Fibroblast of lung (primary cell): Measurements from ENCODE around the gene MCRIP2. TPM values are rescaled to one million over a fixed set of nuclear protein-coding genes. Genes with fewer than 3 reads are reported as not detected.
"Not testable (repeated sequence)": the region's sequence is repeated elsewhere in the genome, so short reads cannot be mapped to it uniquely, and the experiment has no call there.

Experiments used
- DNase-seq, 2 donors: peaks; one replicate each; pipeline versions ENCODE4 v3.0.0 to v3.0.0-alpha.2; 2010; ENCODE audit warnings: low read depth in 2 of 2
- H2AFZ ChIP-seq: 2 replicates; pipeline ENCODE4 v1.5.1; 2012; ENCODE audit warnings: low read length, control low read depth, inconsistent platforms
- H3K27ac ChIP-seq: 2 replicates; pipeline ENCODE4 v1.5.1; 2011; ENCODE audit warnings: low read length, control low read depth; ENCODE audit not compliant: insufficient read depth
- H3K27me3 ChIP-seq: 2 replicates; pipeline ENCODE4 v1.5.1; 2011; ENCODE audit warnings: mild to moderate bottlenecking, low read length; ENCODE audit not compliant: control insufficient read depth, insufficient read depth
- H3K36me3 ChIP-seq: 2 replicates; pipeline ENCODE4 v1.5.1; 2011; ENCODE audit warnings: low read length; ENCODE audit not compliant: control insufficient read depth, insufficient read depth
- H3K4me1 ChIP-seq: 2 replicates; pipeline ENCODE4 v1.5.1; 2011; ENCODE audit warnings: low read length; ENCODE audit not compliant: control insufficient read depth, insufficient read depth; ENCODE audit errors: extremely low read depth
- H3K4me2 ChIP-seq: 2 replicates; pipeline ENCODE4 v1.5.1; 2011; ENCODE audit warnings: low read length, control low read depth; ENCODE audit not compliant: insufficient read depth; ENCODE audit errors: extremely low read depth
- H3K4me3 ChIP-seq, 4 experiments: fragments of 200-600 bp in 1 of 4; sonication (generic) in 1 of 4; replicated peaks in 1 of 4; 2 replicates each; pipeline ENCODE4 v1.5.1; 2011 to 2016; ENCODE audit warnings: low read length in 4 of 4, low read depth in 3 of 4, mild to moderate bottlenecking in 3 of 4, control low read depth in 2 of 4, inconsistent platforms in 1 of 4, mixed read lengths in 1 of 4; ENCODE audit not compliant: insufficient read depth in 1 of 4; ENCODE audit errors: control extremely low read depth in 1 of 4
- H3K79me2 ChIP-seq: 2 replicates; pipeline ENCODE4 v1.5.1; 2012; ENCODE audit warnings: mild to moderate bottlenecking, low read length, inconsistent platforms; ENCODE audit not compliant: control insufficient read depth, insufficient read depth
- H3K9ac ChIP-seq: 2 replicates; pipeline ENCODE4 v1.5.1; 2011; ENCODE audit warnings: mild to moderate bottlenecking, low read length, control low read depth; ENCODE audit not compliant: insufficient read depth
- H3K9me3 ChIP-seq: 2 replicates; pipeline ENCODE4 v1.5.1; 2012; ENCODE audit warnings: low read depth, low read length; ENCODE audit not compliant: control insufficient read depth, insufficient read depth
- H4K20me1 ChIP-seq: 2 replicates; pipeline ENCODE4 v1.5.1; 2011; ENCODE audit warnings: low read length; ENCODE audit not compliant: control insufficient read depth, insufficient read depth; ENCODE audit errors: extremely low read depth
- EZH2 ChIP-seq: IDR thresholded peaks from 2 replicates; pipeline ENCODE4 v1.5.1; 2012; ENCODE audit warnings: low read length, control low read depth, mild to moderate bottlenecking; ENCODE audit errors: missing control alignments
- polyA plus RNA-seq, 2 donors: library from polyadenylated mRNA; depleted of rRNA in 1 of 2; stranded (reverse) in 1 of 2; unstranded in 1 of 2; fragments of >200 nt; gene quantifications; 2 replicates each; pipeline ENCODE4 v1.2.1, GENCODE V29; 2011 to 2012; ENCODE audit warnings: missing spikeins in 1 of 2
- total RNA-seq: library from RNA; depleted of rRNA; stranded (reverse); fragments of >200 nt; gene quantifications from 2 replicates; pipeline ENCODE4 v1.2.1, GENCODE V29; 2014
- TF ChIP-seq, protein P1 (sequence below), 2 donors: IDR thresholded peaks in 1 of 2; conservative IDR thresholded peaks in 1 of 2; 1 replicate in 1 of 2; 2 replicates in 1 of 2; pipeline ENCODE4 v1.5.1; 2011 to 2012; ENCODE audit warnings: low read length in 2 of 2, control low read depth in 1 of 2, inconsistent platforms in 1 of 2, low read depth in 1 of 2, mild to moderate bottlenecking in 1 of 2

Gene MCRIP2
- total and polyA plus RNA-seq, 2 donors (not counting 1 experiment from before 2014, with no cell fraction given) = 2.8 to 18.0 TPM

DNA sequence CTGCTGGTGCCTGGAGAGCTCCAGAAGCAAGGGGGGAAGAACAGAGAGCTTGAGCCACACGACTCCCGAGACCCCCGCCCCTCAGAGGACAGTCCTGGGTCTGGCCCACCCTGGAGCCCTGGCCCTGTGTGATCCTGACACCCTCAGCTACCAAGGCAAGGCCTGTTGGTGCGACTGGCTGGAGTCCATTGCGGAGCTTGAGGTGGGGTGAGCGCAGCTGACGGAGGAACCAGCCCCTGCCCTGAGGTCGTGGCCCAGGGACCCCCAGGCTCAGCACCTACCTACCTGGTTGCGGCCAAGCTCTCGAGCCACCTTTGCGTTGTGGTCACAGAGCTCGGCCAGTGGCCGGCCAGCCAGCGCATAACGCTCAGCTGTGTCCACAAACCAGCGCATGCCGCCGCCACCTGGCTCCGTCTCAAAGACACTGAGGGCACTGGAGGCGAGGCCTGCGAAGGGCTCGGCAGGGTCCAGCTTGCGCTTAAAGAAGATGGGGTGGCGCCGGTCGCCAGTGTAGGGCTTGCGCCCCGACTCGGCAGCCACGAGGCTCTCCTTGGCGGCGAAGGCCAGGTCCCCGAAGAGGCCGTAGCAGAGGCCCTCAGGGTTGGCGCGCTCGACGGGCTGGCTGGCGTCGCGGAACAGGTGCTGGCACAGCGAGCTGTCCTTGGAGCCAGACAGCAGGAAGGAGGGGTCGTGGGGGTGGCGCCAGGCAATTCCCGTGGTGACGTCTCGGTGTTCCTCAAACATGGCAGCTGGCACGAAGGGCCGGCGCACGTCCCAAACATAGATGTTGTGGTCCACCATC, 45.0 kb downstream of the MCRIP2 start:
- Histone ChIP-seq H3K27me3 (no peaks in the 10 kb centered on the region), H2AFZ (no peak overlapping the region), H3K36me3 (peaks cover 35% of the 10 kb centered on the region)

DNA sequence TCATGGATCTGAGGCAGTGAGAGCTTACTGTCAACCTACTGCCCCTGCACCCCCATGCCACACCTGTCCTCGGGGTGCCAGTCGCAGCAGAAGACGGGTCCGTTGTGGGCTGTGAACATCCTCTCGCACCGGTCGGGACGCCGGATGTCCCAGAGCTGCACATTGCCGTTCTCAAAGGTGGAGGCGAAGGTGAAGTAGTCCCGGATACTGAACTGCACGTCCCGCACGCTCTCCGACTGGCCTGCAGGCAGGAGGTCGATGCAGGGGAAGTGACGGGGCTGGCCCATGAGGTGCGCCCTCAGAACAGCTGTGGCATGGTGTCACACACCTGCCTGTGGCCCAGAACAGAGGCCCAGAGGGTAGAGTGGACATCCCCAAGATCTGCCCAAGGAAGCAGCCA, 45.9 kb downstream of the MCRIP2 start:
- TF ChIP-seq, protein P1, sequence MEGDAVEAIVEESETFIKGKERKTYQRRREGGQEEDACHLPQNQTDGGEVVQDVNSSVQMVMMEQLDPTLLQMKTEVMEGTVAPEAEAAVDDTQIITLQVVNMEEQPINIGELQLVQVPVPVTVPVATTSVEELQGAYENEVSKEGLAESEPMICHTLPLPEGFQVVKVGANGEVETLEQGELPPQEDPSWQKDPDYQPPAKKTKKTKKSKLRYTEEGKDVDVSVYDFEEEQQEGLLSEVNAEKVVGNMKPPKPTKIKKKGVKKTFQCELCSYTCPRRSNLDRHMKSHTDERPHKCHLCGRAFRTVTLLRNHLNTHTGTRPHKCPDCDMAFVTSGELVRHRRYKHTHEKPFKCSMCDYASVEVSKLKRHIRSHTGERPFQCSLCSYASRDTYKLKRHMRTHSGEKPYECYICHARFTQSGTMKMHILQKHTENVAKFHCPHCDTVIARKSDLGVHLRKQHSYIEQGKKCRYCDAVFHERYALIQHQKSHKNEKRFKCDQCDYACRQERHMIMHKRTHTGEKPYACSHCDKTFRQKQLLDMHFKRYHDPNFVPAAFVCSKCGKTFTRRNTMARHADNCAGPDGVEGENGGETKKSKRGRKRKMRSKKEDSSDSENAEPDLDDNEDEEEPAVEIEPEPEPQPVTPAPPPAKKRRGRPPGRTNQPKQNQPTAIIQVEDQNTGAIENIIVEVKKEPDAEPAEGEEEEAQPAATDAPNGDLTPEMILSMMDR (conservative IDR thresholded peaks at IDR 0.05 in 1 of 2, IDR thresholded peaks at IDR 0.05 in 1 of 2; ENCODE audit: low read depth in 1 of 2, low read length in 2 of 2) = no peak
- TF ChIP-seq EZH2 = no peak
- H3K27me3 ChIP-seq = no peaks in the 10 kb centered on the region
- no peak overlapping the region for H3K27ac ChIP-seq
- no peak overlapping the region for H3K4me3 ChIP-seq
- H3K4me1 ChIP-seq = peaks cover 9% of the 10 kb centered on the region
- H3K9ac ChIP-seq = no peak overlapping the region
- no peak overlapping the region for H2AFZ ChIP-seq
- no peak for DNase-seq
- peaks cover 27% of the 10 kb centered on the region for H3K36me3 ChIP-seq
- H3K9me3 ChIP-seq = no peaks in the 10 kb centered on the region
- no peak overlapping the region for H3K4me2 ChIP-seq
- H4K20me1 ChIP-seq = no peaks in the 10 kb centered on the region
- H3K79me2 ChIP-seq = peaks cover 19% of the 10 kb centered on the region

More for the DNA sequence above, 45.0 kb downstream of the MCRIP2 start:
- Histone ChIP-seq H4K20me1 (no peaks in the 10 kb centered on the region), H3K9ac (no peak overlapping the region), H3K4me2 (no peak overlapping the region), H3K27ac (no peak overlapping the region), H3K9me3 (no peaks in the 10 kb centered on the region), H3K4me3 (no peak overlapping the region), H3K4me1 (peaks cover 14% of the 10 kb centered on the region), H3K79me2 (peaks cover 28% of the 10 kb centered on the region)
- TF ChIP-seq, protein P1 (conservative IDR thresholded peaks at IDR 0.05 in 1 of 2, IDR thresholded peaks at IDR 0.05 in 1 of 2; ENCODE audit: low read depth in 1 of 2, low read length in 2 of 2) = no peak
- TF ChIP-seq EZH2 = no peak
- DNase-seq = no peak

DNA sequence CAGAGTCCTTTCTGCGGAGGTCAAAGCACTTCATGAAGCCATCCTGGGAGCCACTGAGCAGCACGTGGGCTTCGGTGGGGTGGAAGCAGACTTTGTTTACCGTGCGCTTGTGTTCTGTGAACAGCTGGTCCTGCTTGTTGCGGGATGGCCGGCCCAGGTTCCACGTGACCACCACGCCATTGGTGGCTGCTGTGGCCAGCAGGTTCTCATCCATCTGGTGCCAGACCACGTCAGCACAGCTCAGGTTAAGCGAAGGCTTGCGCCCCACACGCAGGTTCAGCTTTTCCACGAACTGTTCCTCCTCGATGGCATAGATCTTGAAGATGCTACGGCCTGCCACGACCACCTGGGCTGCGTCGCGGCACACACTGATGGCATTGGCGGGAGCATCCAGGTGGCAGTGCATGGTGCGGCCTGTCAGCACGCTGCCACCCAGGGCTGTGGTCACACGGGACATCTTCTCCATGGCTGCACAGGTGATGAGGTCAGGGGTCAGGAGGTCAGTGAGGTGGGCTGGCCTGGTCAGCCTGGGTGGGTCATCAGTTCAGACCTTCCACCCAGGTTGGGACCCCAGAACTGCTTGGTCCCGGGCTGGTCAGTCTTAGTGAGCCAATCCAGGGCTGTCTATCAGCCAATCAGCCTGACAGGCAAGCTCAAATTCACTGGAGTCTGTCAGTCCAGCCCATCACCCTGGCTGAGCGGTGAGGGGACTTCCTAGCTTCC, 47.7 kb downstream of the MCRIP2 start:
- H3K79me2 ChIP-seq = peaks cover 6% of the 10 kb centered on the region
- H3K27me3 ChIP-seq = peaks cover 11% of the 10 kb centered on the region
- no peaks in the 10 kb centered on the region for H4K20me1 ChIP-seq
- H3K4me2 ChIP-seq = peak overlapping the region; percentile 91
- peak overlapping the region; percentile 6 for H2AFZ ChIP-seq
- no peaks in the 10 kb centered on the region for H3K9me3 ChIP-seq
- H3K36me3 ChIP-seq = peaks cover 18% of the 10 kb centered on the region
- no peak for DNase-seq
- H3K9ac ChIP-seq = peak overlapping the region; percentile 73
- H3K4me1 ChIP-seq = peaks cover 3% of the 10 kb centered on the region
- peak overlapping the region; percentile 67 for H3K27ac ChIP-seq
- H3K4me3 ChIP-seq = peak overlapping the region; percentile 67 to 84 (median 78)
- TF ChIP-seq EZH2 = no peak
- TF ChIP-seq, protein P1 (conservative IDR thresholded peaks at IDR 0.05 in 1 of 2, IDR thresholded peaks at IDR 0.05 in 1 of 2; ENCODE audit: low read depth in 1 of 2, low read length in 2 of 2) = no peak

DNA sequence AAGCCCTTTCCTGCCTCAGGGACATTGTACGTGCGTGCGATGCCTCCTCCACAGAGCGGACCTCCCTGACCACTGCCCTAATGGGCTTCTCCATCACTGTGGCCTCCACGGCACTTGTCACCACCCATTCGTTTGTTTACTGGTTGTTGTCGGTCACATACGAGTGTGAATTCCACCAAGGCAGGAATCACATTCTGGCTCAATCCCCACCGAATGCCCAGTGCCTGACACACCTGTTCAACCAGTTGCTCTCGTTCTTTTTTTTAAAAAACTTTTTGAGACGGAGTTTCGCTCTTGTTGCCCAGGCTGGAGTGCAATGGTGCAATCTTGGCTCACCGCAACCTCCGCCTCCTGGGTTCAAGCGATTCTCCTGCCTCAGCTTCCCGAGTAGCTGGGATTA, 49.6 kb downstream of the MCRIP2 start:
- H3K9ac ChIP-seq, DNase-seq, H2AFZ ChIP-seq, H3K27ac ChIP-seq, H3K4me1 ChIP-seq, H3K79me2 ChIP-seq, H4K20me1 ChIP-seq, H3K9me3 ChIP-seq, H3K4me3 ChIP-seq, H3K4me2 ChIP-seq: not testable (repeated sequence)
- Histone ChIP-seq H3K36me3 (peaks cover 10% of the 10 kb centered on the region), H3K27me3 (peaks cover 21% of the 10 kb centered on the region)
